SK-N-SH (cell line): ENCODE measurements around the gene CCR3. TPM values are rescaled to one million over a fixed set of nuclear protein-coding genes. Genes with fewer than 3 reads are reported as not detected.

Source experiments
- CTCF ChIA-PET: fragments of 300-600, 350-600 bp; formaldehyde crosslinking; extraction: SDS; loops from one replicate; lab custom pipeline; 2021; lab: Yijun Ruan, JAX
- POLR2A ChIA-PET: fragments of 350-600 bp; sonication (Branson Sonifier 250); formaldehyde crosslinking; extraction: SDS; loops from one replicate; lab custom pipeline; 2020; ENCODE audit warnings: antibody characterized with exemption, inconsistent platforms; lab: Yijun Ruan, JAX
- DNase-seq: peaks from one replicate; pipeline ENCODE4 v3.0.0; 2012
- H2AFZ ChIP-seq: fragments of 200-600 bp; sonication (generic); 2 replicates; pipeline ENCODE4 v1.8.1; 2016; ENCODE audit warnings: antibody characterized with exemption, mild to moderate bottlenecking, low read depth
- H3F3A ChIP-seq: fragments of 200-600 bp; sonication (generic); replicated peaks from 2 replicates; pipeline ENCODE3; 2016; ENCODE audit warnings: antibody characterized with exemption, mild to moderate bottlenecking; ENCODE audit not compliant: insufficient read depth
- H3K27ac ChIP-seq, 2 experiments: fragments of 200-500 bp in 1 of 2; fragments of 200-600 bp in 1 of 2; sonication (Bioruptor generic) in 1 of 2; sonication (generic), shearing (Covaris generic) in 1 of 2; 2 replicates each; pipeline versions ENCODE4 v1.5.1 to v1.6.1; 2014 to 2016; ENCODE audit warnings: low read depth in 2 of 2, inconsistent platforms in 1 of 2, low read length in 1 of 2, mild to moderate bottlenecking in 1 of 2, mixed read lengths in 1 of 2
- H3K27me3 ChIP-seq: fragments of 200-600 bp; sonication (generic), shearing (Covaris generic); 2 replicates; pipeline ENCODE4 v1.6.1; 2016; ENCODE audit warnings: mixed run types; ENCODE audit not compliant: insufficient read depth
- H3K36me3 ChIP-seq, 2 experiments: fragments of 200-500 bp in 1 of 2; fragments of 200-600 bp in 1 of 2; sonication (Bioruptor generic) in 1 of 2; sonication (generic) in 1 of 2; replicated peaks in 1 of 2; 2 replicates each; pipeline versions ENCODE3 to v1.5.1; 2014 to 2016; ENCODE audit warnings: low read length in 1 of 2, mild to moderate bottlenecking in 1 of 2; ENCODE audit not compliant: insufficient read depth in 2 of 2, control insufficient read depth in 1 of 2
- H3K4me1 ChIP-seq, 2 experiments: fragments of 200-500 bp in 1 of 2; fragments of 200-600 bp in 1 of 2; sonication (Bioruptor generic) in 1 of 2; sonication (generic), shearing (Covaris generic) in 1 of 2; 2 replicates each; pipeline versions ENCODE4 v1.5.1 to v1.6.1; 2014 to 2016; ENCODE audit warnings: low read depth in 1 of 2, low read length in 1 of 2, mixed run types in 1 of 2; ENCODE audit not compliant: insufficient read depth in 2 of 2, control insufficient read depth in 1 of 2
- H3K4me2 ChIP-seq: fragments of 200-600 bp; sonication (generic), shearing (Covaris generic); 2 replicates; pipeline ENCODE4 v1.6.1; 2017; ENCODE audit warnings: mixed run types
- H3K4me3 ChIP-seq, 2 experiments: fragments of 200-500 bp in 1 of 2; fragments of 200-600 bp in 1 of 2; sonication (Bioruptor generic) in 1 of 2; sonication (generic), shearing (Covaris generic) in 1 of 2; 2 replicates each; pipeline versions ENCODE4 v1.5.1 to v1.8.1; 2014 to 2016; ENCODE audit warnings: low read depth in 2 of 2, inconsistent platforms in 1 of 2, low read length in 1 of 2, mild to moderate bottlenecking in 1 of 2, mixed read lengths in 1 of 2, moderate library complexity in 1 of 2
- H3K79me2 ChIP-seq: fragments of 200-600 bp; sonication (generic); 2 replicates; pipeline ENCODE4 v1.8.1; 2017; ENCODE audit warnings: mild to moderate bottlenecking; ENCODE audit not compliant: insufficient read depth
- H3K9ac ChIP-seq: fragments of 200-600 bp; sonication (generic); 2 replicates; pipeline ENCODE4 v1.6.1; 2017; ENCODE audit warnings: mixed run types
- H3K9me2 ChIP-seq: fragments of 200-600 bp; sonication (generic); 2 replicates; pipeline ENCODE4 v1.6.1; 2017; ENCODE audit warnings: mixed run types
- H3K9me3 ChIP-seq: fragments of 200-600 bp; sonication (generic); 2 replicates; pipeline ENCODE4 v1.6.1; 2017; ENCODE audit warnings: mixed run types, mild to moderate bottlenecking, moderate library complexity
- H4K20me1 ChIP-seq: fragments of 200-600 bp; sonication (generic); 2 replicates; pipeline ENCODE4 v1.6.1; 2017; ENCODE audit warnings: mild to moderate bottlenecking, mixed run types; ENCODE audit not compliant: insufficient read depth
- ELF1 ChIP-seq: IDR thresholded peaks from 2 replicates; pipeline ENCODE4 v1.4.0; 2012
- GATA2 ChIP-seq: sonication (generic); formaldehyde crosslinking; IDR thresholded peaks from 2 replicates; pipeline ENCODE4 v1.5.0; 2020; ENCODE audit warnings: mild to moderate bottlenecking, missing genetic modification reagents
- JUND ChIP-seq: IDR thresholded peaks from 2 replicates; pipeline ENCODE4 v1.4.0; 2012
- MAX ChIP-seq: IDR thresholded peaks from 2 replicates; pipeline ENCODE4 v1.4.0; 2012; ENCODE audit warnings: low read depth
- MEF2A ChIP-seq: IDR thresholded peaks from 2 replicates; pipeline ENCODE4 v1.4.0; 2012; ENCODE audit warnings: low read depth, borderline replicate concordance
- NFIC ChIP-seq: IDR thresholded peaks from 2 replicates; pipeline ENCODE4 v1.4.0; 2012; ENCODE audit warnings: borderline replicate concordance
- PBX3 ChIP-seq: IDR thresholded peaks from 2 replicates; pipeline ENCODE4; 2012
- POLR2AphosphoS5 ChIP-seq: IDR thresholded peaks from 2 replicates; pipeline ENCODE4 v1.6.1; 2012; ENCODE audit warnings: low read depth, low read length
- RCOR1 ChIP-seq: fragments of 150-350 bp; IDR thresholded peaks from 2 replicates; pipeline ENCODE4 v1.6.1; 2017; ENCODE audit warnings: antibody characterized with exemption, low read length
- RXRA ChIP-seq: IDR thresholded peaks from 2 replicates; pipeline ENCODE4 v1.4.0; 2012; ENCODE audit warnings: low read depth, mild to moderate bottlenecking, borderline replicate concordance
- SMC3 ChIP-seq: IDR thresholded peaks from 2 replicates; pipeline ENCODE4 v1.6.1; 2012; ENCODE audit warnings: low read depth, low read length, improper control_type of control experiment
- ZBTB33 ChIP-seq: IDR thresholded peaks from 2 replicates; pipeline ENCODE4 v1.4.0; 2012; ENCODE audit warnings: low read depth, borderline replicate concordance
- WGBS: methylation state at CpG from one replicate; pipeline ENCODE4 v1.1.6; 2017; ENCODE audit warnings: low lambda C conversion rate; 5-methylcytosine and 5-hydroxymethylcytosine counted together
- polyA plus RNA-seq, 3 experiments: library from polyadenylated mRNA; depleted of rRNA; stranded (reverse); fragments of >200 nt; gene quantifications; 2 replicates each; pipeline ENCODE4 v1.2.3, GENCODE V29; 2012

Gene CCR3
- polyA plus RNA-seq, 1 of the 3 experiments (the other 2 are of a cell fraction), result not detected

GRCh38 chr3:46270474-46270873 is 28.2 kb downstream of the CCR3 start:
- Histone ChIP-seq H3K9me3 (no peaks in the 10 kb centered on the region), H3K4me1 (no peaks in the 10 kb centered on the region), H3K9ac (no peak overlapping the region), H3F3A (no peaks in the 10 kb centered on the region), H3K9me2 (no peaks in the 10 kb centered on the region), H3K79me2 (no peaks in the 10 kb centered on the region), H4K20me1 (no peaks in the 10 kb centered on the region), H3K4me2 (no peak overlapping the region), H3K4me3 (no peak overlapping the region), H3K27me3 (peaks cover 11% of the 10 kb centered on the region; the same call in 1 of the 2 replicates), H3K27ac (no peak overlapping the region), H3K36me3 (no peaks in the 10 kb centered on the region), H2AFZ (no peak overlapping the region)
- DNase-seq, result no peak
- no peak for TF ChIP-seq ELF1
- WGBS, result 0% methylated on average over 2 of the region's 2 CpGs
- ChIA-PET CTCF (no interaction called here), POLR2A (no interaction called here)

- Histone ChIP-seq H3K36me3 (no peaks in the 10 kb centered on the region), H3K9me2 (no peaks in the 10 kb centered on the region), H4K20me1 (no peaks in the 10 kb centered on the region), H3K4me3 (no peak overlapping the region), H3K4me1 (no peaks in the 10 kb centered on the region), H3F3A (no peaks in the 10 kb centered on the region), H3K79me2 (no peaks in the 10 kb centered on the region), H3K9me3 (no peaks in the 10 kb centered on the region), H3K27ac (no peak overlapping the region), H3K27me3 (peaks cover 11% of the 10 kb centered on the region; the same call in 1 of the 2 replicates), H2AFZ (no peak overlapping the region), H3K9ac (no peak overlapping the region), H3K4me2 (no peak overlapping the region)
- ChIA-PET POLR2A (no interaction called here), CTCF (no interaction called here)
- DNase-seq, result no peak
- 0% methylated on average over 4 of the region's 4 CpGs for WGBS
- TF ChIP-seq MEF2A, result no peak
Observed at GRCh38 chr3:46271209-46271745, 29.0 kb downstream of the CCR3 start.

GRCh38 chr3:46272028-46272451 is 29.8 kb downstream of the CCR3 start:
- H3K27me3 ChIP-seq, result peaks cover 11% of the 10 kb centered on the region; the same call in 1 of the 2 replicates
- H3K9ac ChIP-seq, result no peak overlapping the region
- WGBS, result 0% methylated on average over 4 of the region's 4 CpGs
- H3K9me2 ChIP-seq, result no peaks in the 10 kb centered on the region
- TF ChIP-seq PBX3 (no peak), GATA2 (CRISPR knock-in tag) (no peak), NFIC (no peak), RCOR1 (no peak), ELF1 (no peak), MAX (no peak), MEF2A (no peak), POLR2AphosphoS5 (no peak), ZBTB33 (no peak), JUND (no peak), RXRA (no peak), SMC3 (no peak)
- H3K27ac ChIP-seq, result no peak overlapping the region
- no peak overlapping the region for H3K4me2 ChIP-seq
- no peak for DNase-seq
- no peak overlapping the region for H2AFZ ChIP-seq
- ChIA-PET CTCF (interaction anchor here (1.1 kb wide), 1 partner anchor 106 kb away, joined by 4 read pairs; no protein-coding TSS in a partner anchor), POLR2A (no interaction called here)
- H3K4me3 ChIP-seq, result no peak overlapping the region
- H3F3A ChIP-seq, result no peaks in the 10 kb centered on the region
- H3K4me1 ChIP-seq, result no peaks in the 10 kb centered on the region
- no peaks in the 10 kb centered on the region for H3K9me3 ChIP-seq
- H3K36me3 ChIP-seq, result no peaks in the 10 kb centered on the region
- no peaks in the 10 kb centered on the region for H3K79me2 ChIP-seq
- H4K20me1 ChIP-seq, result no peaks in the 10 kb centered on the region
